ENCODE data around the gene PLXNB2.

Gene PLXNB2

GRCh38 chr22:50286701-50287318 is 20.6 kb downstream of the PLXNB2 start:
- in situ Hi-C loops (cut with HindIII; ENCODE audit: low pct_ligation_motif_present, low sequenced_read_pairs) = no loop called here
- DNase-seq = no peak
- H3K4me3 ChIP-seq (ENCODE audit: low read depth, low read length) = no peak overlapping the region
- no peak overlapping the region for H3K27ac ChIP-seq
- peaks cover 62% of the 10 kb centered on the region for H3K36me3 ChIP-seq (replicated peaks)
- no peaks in the 10 kb centered on the region for H3K27me3 ChIP-seq (replicated peaks)
- TF ChIP-seq CTCF (IDR thresholded peaks at IDR 0.05; ENCODE audit: low read depth, low read length, missing control alignments) = no peak

- H3K4me3 ChIP-seq (ENCODE audit: low read depth, low read length) = no peak overlapping the region
- H3K36me3 ChIP-seq (replicated peaks) = peaks cover 63% of the 10 kb centered on the region
- TF ChIP-seq CTCF (IDR thresholded peaks at IDR 0.05; ENCODE audit: low read depth, low read length, missing control alignments) = no peak
- no peak for DNase-seq
- no peaks in the 10 kb centered on the region for H3K27me3 ChIP-seq (replicated peaks)
- in situ Hi-C loops (cut with HindIII; ENCODE audit: low pct_ligation_motif_present, low sequenced_read_pairs) = no loop called here
- H3K27ac ChIP-seq = no peak overlapping the region
Observed at GRCh38 chr22:50286275-50286674, 21.2 kb downstream of the PLXNB2 start.

GRCh38 chr22:50285568-50286229 is 21.7 kb downstream of the PLXNB2 start:
- in situ Hi-C loops (cut with HindIII; ENCODE audit: low pct_ligation_motif_present, low sequenced_read_pairs) = no loop called here
- Histone ChIP-seq H3K36me3 (replicated peaks) (peaks cover 66% of the 10 kb centered on the region), H3K4me3 (ENCODE audit: low read depth, low read length) (no peak overlapping the region), H3K27me3 (replicated peaks) (no peaks in the 10 kb centered on the region), H3K27ac (no peak overlapping the region)
- no peak for DNase-seq
- TF ChIP-seq CTCF (IDR thresholded peaks at IDR 0.05; ENCODE audit: low read depth, low read length, missing control alignments) = no peak

- TF ChIP-seq CTCF (IDR thresholded peaks at IDR 0.05; ENCODE audit: low read depth, low read length, missing control alignments) = no peak
- H3K4me3 ChIP-seq (ENCODE audit: low read depth, low read length) = no peak overlapping the region
- no peak for DNase-seq
- no peak overlapping the region for H3K27ac ChIP-seq
- in situ Hi-C loops (cut with HindIII; ENCODE audit: low pct_ligation_motif_present, low sequenced_read_pairs) = no loop called here
- H3K36me3 ChIP-seq (replicated peaks) = peaks cover 71% of the 10 kb centered on the region
- no peaks in the 10 kb centered on the region for H3K27me3 ChIP-seq (replicated peaks)
Observed at GRCh38 chr22:50284479-50284878, 23.0 kb downstream of the PLXNB2 start.

GRCh38 chr22:50283821-50284220 is 23.6 kb downstream of the PLXNB2 start:
- Histone ChIP-seq H3K27ac (no peak overlapping the region), H3K36me3 (replicated peaks) (peaks cover 71% of the 10 kb centered on the region), H3K27me3 (replicated peaks) (no peaks in the 10 kb centered on the region), H3K4me3 (ENCODE audit: low read depth, low read length) (no peak overlapping the region)
- in situ Hi-C loops (cut with HindIII; ENCODE audit: low pct_ligation_motif_present, low sequenced_read_pairs) = no loop called here
- no peak for TF ChIP-seq CTCF (IDR thresholded peaks at IDR 0.05; ENCODE audit: low read depth, low read length, missing control alignments)
- no peak for DNase-seq
